ENCODE measurements around the gene SIRT3. TPM values are rescaled to one million over a fixed set of nuclear protein-coding genes. Genes with fewer than 3 reads are reported as not detected.

SIRT3 gene
- total RNA-seq, 1 experiment from 2014 or later: 19.2 TPM

DNA sequence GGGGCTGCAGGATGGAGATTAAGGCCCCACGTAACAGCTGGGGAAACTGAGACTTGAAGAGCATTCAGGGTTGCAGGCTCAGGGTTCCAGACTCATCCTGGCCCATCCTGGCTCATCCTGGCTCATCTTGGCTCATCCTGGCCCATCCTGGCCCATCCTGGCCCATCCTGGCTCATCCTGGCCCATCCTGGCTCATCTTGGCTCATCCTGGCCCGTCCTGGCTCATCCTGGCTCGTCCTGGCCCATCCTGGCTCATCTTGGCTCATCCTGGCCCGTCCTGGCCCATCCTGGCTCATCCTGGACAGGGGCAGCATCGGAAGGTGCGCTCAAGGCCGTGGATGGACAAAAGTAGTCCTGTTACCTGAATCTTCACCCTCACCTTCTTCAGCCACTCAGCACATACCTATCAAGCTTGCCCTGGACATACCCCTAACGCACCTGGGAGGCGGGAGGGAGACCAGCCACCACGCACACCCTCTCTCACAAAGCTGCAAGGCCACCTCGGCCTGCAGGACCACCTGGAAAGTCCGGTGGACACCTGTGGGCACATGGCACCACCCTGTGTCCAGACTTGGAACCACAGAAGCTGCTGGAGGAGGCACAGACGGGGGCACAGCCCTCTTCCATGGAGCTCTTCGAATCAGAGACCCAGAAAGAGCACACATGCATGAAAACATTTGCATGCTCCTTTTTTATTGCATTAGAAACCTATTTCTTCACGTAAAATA, 21.8 kb upstream of the SIRT3 start:
- Mint-ChIP-seq H3K4me3 (ENCODE audit: low read depth, unreplicated experiment) (no peak overlapping the region), H3K27ac (ENCODE audit: unreplicated experiment) (no peak overlapping the region), H3K36me3 (ENCODE audit: insufficient read depth, unreplicated experiment) (peaks cover 15% of the 10 kb centered on the region), H3K9me3 (ENCODE audit: low read depth, unreplicated experiment) (no peaks in the 10 kb centered on the region), H3K27me3 (ENCODE audit: unreplicated experiment) (peaks cover 56% of the 10 kb centered on the region), H3K4me1 (ENCODE audit: low read depth, unreplicated experiment) (no peaks in the 10 kb centered on the region)
- TF ChIP-seq, protein P1, sequence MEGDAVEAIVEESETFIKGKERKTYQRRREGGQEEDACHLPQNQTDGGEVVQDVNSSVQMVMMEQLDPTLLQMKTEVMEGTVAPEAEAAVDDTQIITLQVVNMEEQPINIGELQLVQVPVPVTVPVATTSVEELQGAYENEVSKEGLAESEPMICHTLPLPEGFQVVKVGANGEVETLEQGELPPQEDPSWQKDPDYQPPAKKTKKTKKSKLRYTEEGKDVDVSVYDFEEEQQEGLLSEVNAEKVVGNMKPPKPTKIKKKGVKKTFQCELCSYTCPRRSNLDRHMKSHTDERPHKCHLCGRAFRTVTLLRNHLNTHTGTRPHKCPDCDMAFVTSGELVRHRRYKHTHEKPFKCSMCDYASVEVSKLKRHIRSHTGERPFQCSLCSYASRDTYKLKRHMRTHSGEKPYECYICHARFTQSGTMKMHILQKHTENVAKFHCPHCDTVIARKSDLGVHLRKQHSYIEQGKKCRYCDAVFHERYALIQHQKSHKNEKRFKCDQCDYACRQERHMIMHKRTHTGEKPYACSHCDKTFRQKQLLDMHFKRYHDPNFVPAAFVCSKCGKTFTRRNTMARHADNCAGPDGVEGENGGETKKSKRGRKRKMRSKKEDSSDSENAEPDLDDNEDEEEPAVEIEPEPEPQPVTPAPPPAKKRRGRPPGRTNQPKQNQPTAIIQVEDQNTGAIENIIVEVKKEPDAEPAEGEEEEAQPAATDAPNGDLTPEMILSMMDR (IDR thresholded peaks at IDR 0.05; ENCODE audit: unreplicated experiment): peak; percentile 34
- intact Hi-C loops (cut with micrococcal nuclease; ENCODE audit: unreplicated experiment): no loop called here
- DNase-seq: peak; percentile 43
- BruUV-seq (replicated peaks): no TSS peak
- CTCF ChIA-PET: interaction anchor here (0.6 to 1.3 kb wide), 3 partner anchors 11 to 190 kb away, joined by 3 read pairs; no protein-coding TSS in a partner anchor

DNA sequence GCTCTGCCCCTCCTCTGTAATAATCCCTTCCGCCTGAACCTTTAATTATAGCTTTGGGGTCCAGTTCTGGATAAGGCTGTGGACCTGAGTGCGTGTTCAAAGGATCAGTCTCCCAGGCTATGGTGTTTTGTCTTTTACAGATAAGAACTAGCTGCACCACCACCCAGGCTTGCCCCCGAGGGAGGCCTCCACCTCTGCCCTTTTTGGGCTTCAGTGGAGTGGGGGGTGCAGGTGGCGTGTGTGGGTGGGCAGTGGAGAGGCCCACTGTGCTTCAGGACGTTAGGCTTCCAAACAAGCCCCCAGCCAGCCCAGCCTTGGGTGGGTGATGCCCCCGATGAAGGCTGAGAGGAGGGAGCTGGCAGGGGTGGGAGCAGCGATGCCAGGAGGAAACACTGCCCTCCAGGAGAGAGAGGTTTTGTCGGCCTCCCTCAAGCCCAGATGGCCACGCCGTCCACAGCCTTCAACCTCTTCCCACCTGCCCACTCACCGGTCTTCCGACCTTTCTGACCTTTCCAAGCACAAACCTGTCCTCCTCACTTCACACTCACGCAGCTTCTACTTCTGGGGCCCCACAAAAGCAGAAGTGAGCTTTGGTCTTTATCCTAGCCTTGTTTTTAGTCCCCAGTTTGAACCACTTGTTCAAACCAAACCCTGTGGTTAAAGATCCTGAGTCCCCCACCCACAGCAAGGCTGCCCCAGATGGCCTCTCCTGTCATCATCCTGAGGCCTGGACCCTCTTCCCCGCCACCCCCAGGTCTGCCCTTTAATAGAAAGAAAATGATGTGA, 21.0 kb upstream of the SIRT3 start:
- DNase-seq: no peak
- no TSS peak for BruUV-seq (replicated peaks)
- Mint-ChIP-seq H3K27ac (ENCODE audit: unreplicated experiment) (no peak overlapping the region), H3K9me3 (ENCODE audit: low read depth, unreplicated experiment) (no peaks in the 10 kb centered on the region), H3K4me3 (ENCODE audit: low read depth, unreplicated experiment) (no peak overlapping the region), H3K4me1 (ENCODE audit: low read depth, unreplicated experiment) (no peaks in the 10 kb centered on the region), H3K27me3 (ENCODE audit: unreplicated experiment) (peaks cover 56% of the 10 kb centered on the region), H3K36me3 (ENCODE audit: insufficient read depth, unreplicated experiment) (peaks cover 22% of the 10 kb centered on the region)
- intact Hi-C loops (cut with micrococcal nuclease; ENCODE audit: unreplicated experiment): no loop called here
- TF ChIP-seq, protein P1 (IDR thresholded peaks at IDR 0.05; ENCODE audit: unreplicated experiment): no peak
- CTCF ChIA-PET: interaction anchor here (0.6 to 1.3 kb wide), 2 partner anchors 12 to 137 kb away, joined by 3 to 7 read pairs; partner anchors contain the start of gene PKP3

DNA sequence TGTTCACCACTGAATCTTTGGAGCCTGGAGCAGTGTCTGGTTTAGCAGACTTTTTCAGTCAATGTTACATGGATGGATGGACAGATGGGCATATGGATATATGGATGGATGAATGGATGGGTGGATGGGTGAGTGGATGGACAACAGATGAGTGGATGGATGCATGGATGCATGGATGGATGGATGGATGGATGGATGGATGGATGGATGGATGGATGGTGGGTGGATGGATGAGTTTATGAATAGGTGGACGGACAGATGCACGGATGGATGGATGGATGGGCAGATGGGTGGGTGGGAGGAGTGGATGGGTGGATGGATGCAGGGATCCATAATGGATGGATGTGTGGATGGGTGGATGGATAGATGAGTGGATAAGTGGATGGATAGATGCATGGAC, 19.7 kb upstream of the SIRT3 start:
- no peaks in the 10 kb centered on the region for H3K4me1 Mint-ChIP-seq (ENCODE audit: low read depth, unreplicated experiment)
- CTCF ChIA-PET: no interaction called here
- H3K4me3 Mint-ChIP-seq (ENCODE audit: low read depth, unreplicated experiment): no peak overlapping the region
- peaks cover 46% of the 10 kb centered on the region for H3K27me3 Mint-ChIP-seq (ENCODE audit: unreplicated experiment)
- no TSS peak for BruUV-seq (replicated peaks)
- peaks cover 31% of the 10 kb centered on the region for H3K36me3 Mint-ChIP-seq (ENCODE audit: insufficient read depth, unreplicated experiment)
- intact Hi-C loops (cut with micrococcal nuclease; ENCODE audit: unreplicated experiment): no loop called here
- no peak for DNase-seq
- no peak overlapping the region for H3K27ac Mint-ChIP-seq (ENCODE audit: unreplicated experiment)
- H3K9me3 Mint-ChIP-seq (ENCODE audit: low read depth, unreplicated experiment): no peaks in the 10 kb centered on the region
- TF ChIP-seq, protein P1 (IDR thresholded peaks at IDR 0.05; ENCODE audit: unreplicated experiment): no peak

DNA sequence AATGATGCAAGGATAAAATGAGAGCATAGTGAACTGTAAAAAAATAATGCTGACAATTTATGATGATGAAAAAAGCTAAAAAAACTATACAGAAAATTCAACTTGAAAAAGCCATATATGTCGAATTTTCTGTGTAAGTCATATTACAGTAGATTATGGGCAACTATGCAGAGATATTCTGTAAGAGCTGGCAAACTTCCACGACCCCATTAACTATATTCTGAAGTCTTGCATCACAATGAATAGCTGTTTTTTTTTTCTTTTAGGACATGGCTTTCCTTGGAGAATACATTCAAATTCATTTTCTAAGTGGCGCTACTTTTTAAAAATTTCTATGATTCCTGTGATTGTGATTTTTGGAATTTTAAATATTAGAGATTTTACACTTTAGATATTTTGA, 19.0 kb upstream of the SIRT3 start:
- Mint-ChIP-seq H3K27ac (ENCODE audit: unreplicated experiment) (no peak overlapping the region), H3K9me3 (ENCODE audit: low read depth, unreplicated experiment) (no peaks in the 10 kb centered on the region), H3K36me3 (ENCODE audit: insufficient read depth, unreplicated experiment) (peaks cover 31% of the 10 kb centered on the region), H3K27me3 (ENCODE audit: unreplicated experiment) (peaks cover 42% of the 10 kb centered on the region), H3K4me3 (ENCODE audit: low read depth, unreplicated experiment) (no peak overlapping the region), H3K4me1 (ENCODE audit: low read depth, unreplicated experiment) (no peaks in the 10 kb centered on the region)
- TF ChIP-seq, protein P1 (IDR thresholded peaks at IDR 0.05; ENCODE audit: unreplicated experiment): no peak
- TSS peak; percentile 15 for BruUV-seq (replicated peaks)
- DNase-seq: no peak
- CTCF ChIA-PET: interaction anchor here (0.5 kb wide), 1 partner anchor 101 kb away, joined by 4 read pairs; no protein-coding TSS in a partner anchor
- intact Hi-C loops (cut with micrococcal nuclease; ENCODE audit: unreplicated experiment): no loop called here
